Epithelial cell of esophagus (primary cell): ENCODE measurements around the gene HTR3B.

ENCODE experiments used
- DNase-seq: peaks from one replicate; pipeline ENCODE4 v3.0.0; 2010; ENCODE audit warnings: low read depth
- H3K4me3 ChIP-seq: 2 replicates; pipeline ENCODE4 v1.5.1; 2011; ENCODE audit warnings: mild to moderate bottlenecking, low read length, control low read depth
- CTCF ChIP-seq: IDR thresholded peaks from 2 replicates; pipeline ENCODE4 v1.5.1; 2011; ENCODE audit warnings: low read depth, mild to moderate bottlenecking, low read length, control low read depth, inconsistent platforms; ENCODE audit not compliant: insufficient read depth; ENCODE audit errors: missing control alignments

The HTR3B gene

GRCh38 chr11:113989381-113989780 lies 84.8 kb downstream of the HTR3B start:
- H3K4me3 ChIP-seq, result no peak overlapping the region
- no peak for DNase-seq
- TF ChIP-seq CTCF, result no peak

GRCh38 chr11:113989916-113990315 lies 85.3 kb downstream of the HTR3B start:
- no peak for TF ChIP-seq CTCF
- no peak overlapping the region for H3K4me3 ChIP-seq
- DNase-seq, result no peak

- TF ChIP-seq CTCF, result no peak
Measured at GRCh38 chr11:113991170-113991569, 86.6 kb downstream of the HTR3B start.

GRCh38 chr11:113991718-113992458 lies 87.3 kb downstream of the HTR3B start:
- TF ChIP-seq CTCF, result no peak
- no peak overlapping the region for H3K4me3 ChIP-seq
- no peak for DNase-seq

More at GRCh38 chr11:113991170-113991569, 86.6 kb downstream of the HTR3B start:
- no peak overlapping the region for H3K4me3 ChIP-seq
- peak; percentile 52 for DNase-seq

GRCh38 chr11:113992459-113993110 lies 88.0 kb downstream of the HTR3B start:
- no peak overlapping the region for H3K4me3 ChIP-seq
- DNase-seq, result no peak
- TF ChIP-seq CTCF, result no peak

GRCh38 chr11:113994077-113994954 lies 89.7 kb downstream of the HTR3B start:
- peak; percentile 7 for DNase-seq
- no peak overlapping the region for H3K4me3 ChIP-seq
- peak; percentile 75 for TF ChIP-seq CTCF
